ENCODE data around the gene RNASE13. TPM values are rescaled to one million over a fixed set of nuclear protein-coding genes. Genes with fewer than 3 reads are reported as not detected.
A peak's percentile ranks its signal among the peaks of the same experiment; 100 is the strongest.
"Not testable (repeated sequence)": the region's sequence is repeated elsewhere in the genome, so short reads cannot be mapped to it uniquely, and the experiment has no call there.

RNASE13 gene
- total RNA-seq, 2 experiments from 2014 or later, result not detected

DNA sequence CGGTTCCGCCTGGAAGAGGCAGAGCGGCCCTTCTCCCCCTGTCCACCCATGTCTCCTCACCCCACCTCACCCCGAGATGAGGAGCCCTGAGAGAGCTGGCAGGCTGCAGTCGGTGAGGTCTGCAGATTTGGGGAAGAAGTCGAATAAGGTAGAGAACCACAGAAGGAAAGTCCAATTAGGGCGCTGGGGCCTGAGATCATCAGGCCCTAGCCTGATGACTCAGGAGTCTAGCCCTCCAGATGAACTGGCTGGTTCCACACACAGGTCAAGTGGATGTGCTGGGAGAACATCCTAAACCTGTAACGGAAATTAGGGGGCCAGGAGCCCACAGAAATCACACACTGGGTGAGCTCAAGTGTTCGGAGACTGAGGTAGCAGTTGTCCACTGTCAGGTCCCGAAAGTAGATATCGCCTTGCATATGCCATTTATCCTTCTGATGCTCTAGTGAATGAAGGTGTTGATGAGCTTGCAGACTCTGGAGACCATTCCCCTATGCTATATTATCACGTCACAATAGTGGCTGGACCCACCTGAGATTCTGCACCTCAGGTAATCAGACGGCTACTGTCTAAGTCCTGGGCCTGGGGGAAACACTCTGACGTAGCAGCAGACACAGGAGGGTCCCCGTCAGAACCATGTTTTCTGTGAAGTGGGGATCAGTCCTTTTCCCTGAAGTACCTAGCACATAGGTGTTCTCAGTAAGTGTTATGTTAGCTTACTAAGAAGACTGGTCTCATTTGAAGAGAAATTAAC is 45.7 kb downstream of the RNASE13 start:
- ATAC-seq, result no peak
- Mint-ChIP-seq H3K27me3 (no peaks in the 10 kb centered on the region), H3K4me3 (peak overlapping the region; percentile 13), H3K36me3 (ENCODE audit: low read depth) (peaks cover 19% of the 10 kb centered on the region), H3K27ac (peak overlapping the region; percentile 50), H3K4me1 (ENCODE audit: low read depth) (peaks cover 26% of the 10 kb centered on the region), H3K9me3 (no peaks in the 10 kb centered on the region)
- DNase-seq, result no peak
- no peak for TF ChIP-seq CTCF (IDR thresholded peaks at IDR 0.05)
- intact Hi-C loops (cut with micrococcal nuclease), result no loop called here
- ChIA-PET POLR2A (interaction anchor here (0.6 to 1.5 kb wide), 3 partner anchors 10 to 64 kb away, joined by 3 to 4 read pairs (median 4); partner anchors contain the start of gene SLC39A2), CTCF (interaction anchor here (0.7 to 2.5 kb wide), 4 partner anchors 17 to 116 kb away, joined by 3 to 25 read pairs (median 6); no protein-coding TSS in a partner anchor)

DNA sequence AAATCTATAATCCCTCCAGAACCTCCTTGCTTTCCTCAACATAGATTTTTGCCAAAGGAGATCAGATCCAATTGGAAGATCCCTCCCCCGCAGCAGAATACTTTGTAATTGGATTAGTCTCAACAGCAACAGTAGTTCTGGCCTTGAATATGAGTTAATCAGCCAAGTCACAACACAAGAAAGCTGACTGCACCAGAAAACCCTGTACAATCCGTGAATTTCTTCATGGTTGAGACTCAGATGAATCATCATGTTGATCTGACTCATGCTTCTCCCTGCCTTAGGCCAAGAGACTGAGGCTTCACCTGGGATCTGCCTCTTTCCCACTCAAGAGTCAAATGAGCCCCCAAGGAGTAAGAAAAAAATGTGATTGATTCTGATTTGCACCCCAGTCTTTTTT is 47.8 kb downstream of the RNASE13 start:
- H3K9me3 Mint-ChIP-seq, result no peaks in the 10 kb centered on the region
- H3K27me3 Mint-ChIP-seq, result peaks cover 3% of the 10 kb centered on the region
- peaks cover 13% of the 10 kb centered on the region for H3K4me1 Mint-ChIP-seq (ENCODE audit: low read depth)
- no peak for TF ChIP-seq CTCF (IDR thresholded peaks at IDR 0.05)
- no peak overlapping the region for H3K27ac Mint-ChIP-seq
- no peak for DNase-seq
- intact Hi-C loops (cut with micrococcal nuclease), result no loop called here
- H3K4me3 Mint-ChIP-seq, result no peak overlapping the region
- ChIA-PET POLR2A (no interaction called here), CTCF (interaction anchor here (1.0 to 5.1 kb wide), 2 partner anchors 14 to 28 kb away, joined by 4 to 48 read pairs; no protein-coding TSS in a partner anchor)
- H3K36me3 Mint-ChIP-seq (ENCODE audit: low read depth), result peaks cover 7% of the 10 kb centered on the region
- no peak for ATAC-seq

GRCh38 chr14:20985650-20986049 is 49.0 kb downstream of the RNASE13 start:
- H3K4me3 Mint-ChIP-seq; ATAC-seq; POLR2A ChIA-PET; DNase-seq; H3K36me3 Mint-ChIP-seq (ENCODE audit: low read depth); intact Hi-C loops (cut with micrococcal nuclease); H3K27me3 Mint-ChIP-seq; H3K4me1 Mint-ChIP-seq (ENCODE audit: low read depth); H3K9me3 Mint-ChIP-seq; H3K27ac Mint-ChIP-seq: not testable (repeated sequence)
- CTCF ChIA-PET, result interaction anchor here (0.7 to 5.1 kb wide), 3 partner anchors 13 to 29 kb away, joined by 3 to 48 read pairs (median 3); no protein-coding TSS in a partner anchor

Small RNAs within 50 kb of the gene (microRNA-seq; reads per million reads assigned to microRNA genes)
- not detected for gene MIR6717 (ENCODE audit: borderline microRNAs expressed, borderline replicate concordance)

Other genes starting within 250 kb of the RNASE13 start
- not detected for gene RNASE1, start 232.0 kb downstream of the RNASE13 start, total RNA-seq
- not detected for gene RNASE3, start 143.4 kb downstream of the RNASE13 start, total RNA-seq
- not detected for gene RNASE2, start 79.3 kb downstream of the RNASE13 start, total RNA-seq
- gene METTL17, start 44.8 kb downstream of the RNASE13 start, total RNA-seq, result 10 to 100 TPM; 88.4 to 92.0 TPM
- not detected for gene SLC39A2, start 35.5 kb downstream of the RNASE13 start, total RNA-seq
- gene NDRG2, start 9.7 kb downstream of the RNASE13 start, total RNA-seq, result 1 to 10 TPM; 4.3 to 5.3 TPM
- gene TPPP2, start 4.6 kb downstream of the RNASE13 start, total RNA-seq, result not detected
- not detected for gene RNASE7, start 7.6 kb upstream of the RNASE13 start, total RNA-seq
- gene RNASE8, start 23.0 kb upstream of the RNASE13 start, total RNA-seq, result not detected
- under 1 TPM; 0.18 to 0.23 TPM for gene ARHGEF40, start 35.5 kb upstream of the RNASE13 start, total RNA-seq
- gene ZNF219, start 63.8 kb upstream of the RNASE13 start, total RNA-seq, result 1 to 10 TPM; 7.2 to 8.2 TPM
- gene TMEM253, start 66.3 kb upstream of the RNASE13 start, total RNA-seq, result not detected
- gene OR5AU1, start 121.3 kb upstream of the RNASE13 start, total RNA-seq, result under 1 TPM in 1 of 2 experiments, not detected in 1; 0.07 TPM
- 1,000 to 10,000 TPM; 1,078 to 1,115 TPM for gene HNRNPC, start 234.6 kb upstream of the RNASE13 start, total RNA-seq
- not detected for gene RPGRIP1, start 245.3 kb upstream of the RNASE13 start, total RNA-seq